LoVo (cell line): ENCODE measurements around the gene LCP2.
A peak's percentile ranks its signal among the peaks of the same experiment; 100 is the strongest.
"Not testable (repeated sequence)": the region's sequence is repeated elsewhere in the genome, so short reads cannot be mapped to it uniquely, and the experiment has no call there.

Experiments used
- DNase-seq: peaks from one replicate; pipeline ENCODE4 v3.0.0-alpha.2; 2016; ENCODE audit warnings: low spot score

Gene LCP2

GRCh38 chr5:170273968-170274710 is 23.4 kb downstream of the LCP2 start:
- DNase-seq: no peak

- no peak for DNase-seq
These were observed 27.1 kb downstream of the LCP2 start for GRCh38 chr5:170270293-170271069.

GRCh38 chr5:170269579-170269978 is 28.0 kb downstream of the LCP2 start:
- no peak for DNase-seq

GRCh38 chr5:170268884-170269283 is 28.7 kb downstream of the LCP2 start:
- no peak for DNase-seq

GRCh38 chr5:170268153-170268689 is 29.4 kb downstream of the LCP2 start:
- no peak for DNase-seq

GRCh38 chr5:170267431-170268152 is 30.0 kb downstream of the LCP2 start:
- DNase-seq: peak; percentile 57

- no peak for DNase-seq
These were observed 30.8 kb downstream of the LCP2 start for GRCh38 chr5:170266570-170267381.

GRCh38 chr5:170265522-170265921 is 32.1 kb downstream of the LCP2 start:
- no peak for DNase-seq

- DNase-seq: no peak
These were observed 33.7 kb downstream of the LCP2 start for GRCh38 chr5:170263906-170264305.

- DNase-seq: no peak
These were observed 35.2 kb downstream of the LCP2 start for GRCh38 chr5:170262061-170263045.

- DNase-seq: no peak
These were observed 36.0 kb downstream of the LCP2 start for GRCh38 chr5:170261528-170262043.

GRCh38 chr5:170257370-170257769 is 40.2 kb downstream of the LCP2 start:
- DNase-seq: no peak

- no peak for DNase-seq
These were observed 41.0 kb downstream of the LCP2 start for GRCh38 chr5:170256571-170256970.

GRCh38 chr5:170254056-170254455 is 43.5 kb downstream of the LCP2 start:
- DNase-seq: no peak

- no peak for DNase-seq
These were observed 44.7 kb downstream of the LCP2 start for GRCh38 chr5:170252720-170253350.

GRCh38 chr5:170252109-170252508 is 45.5 kb downstream of the LCP2 start:
- no peak for DNase-seq

GRCh38 chr5:170251462-170251861 is 46.1 kb downstream of the LCP2 start:
- DNase-seq: no peak

- no peak for DNase-seq
These were observed 46.7 kb downstream of the LCP2 start for GRCh38 chr5:170250810-170251317.

GRCh38 chr5:170249355-170249754 is 48.2 kb downstream of the LCP2 start:
- no peak for DNase-seq

GRCh38 chr5:170248931-170249227 is 48.7 kb downstream of the LCP2 start:
- not testable (repeated sequence) for DNase-seq
